Measurements from ENCODE around the gene MCOLN2. TPM values are rescaled to one million over a fixed set of nuclear protein-coding genes. Genes with fewer than 3 reads are reported as not detected.

The MCOLN2 gene
- polyA plus RNA-seq, 1 donor from 2014 or later, result not detected

DNA sequence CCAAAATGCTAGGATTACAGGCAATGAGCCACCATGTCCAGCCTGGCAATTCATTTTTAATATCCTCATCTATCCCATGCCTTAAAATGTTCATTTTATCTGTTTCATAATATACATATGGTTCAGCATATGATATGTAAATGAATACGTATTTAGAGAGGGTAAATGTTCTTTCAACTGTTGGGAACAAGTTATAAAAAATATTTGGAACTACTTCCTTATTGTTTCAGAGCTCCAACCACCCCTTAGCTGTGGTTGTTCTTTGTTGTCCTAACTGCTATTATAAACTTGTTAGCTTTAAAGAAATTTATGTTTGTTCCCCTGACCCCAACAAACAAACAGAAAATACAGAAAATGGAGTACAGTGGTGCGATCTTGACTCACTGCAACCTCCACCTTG lies 14.5 kb downstream of the MCOLN2 start:
- H3K4me3 ChIP-seq (ENCODE audit: low read length), result no peak overlapping the region
- TF ChIP-seq POLR2AphosphoS5 (IDR thresholded peaks at IDR 0.05), result no peak
- no peak for TF ChIP-seq EZH2 (IDR thresholded peaks at IDR 0.05; ENCODE audit: borderline replicate concordance, insufficient read depth, low read length, poor library complexity, severe bottlenecking)
- TF ChIP-seq MXI1 (conservative IDR thresholded peaks at IDR 0.05; ENCODE audit: poor library complexity, severe bottlenecking), result no peak
- no peak for TF ChIP-seq RAD21 (conservative IDR thresholded peaks at IDR 0.05)
- TF ChIP-seq, protein P1, sequence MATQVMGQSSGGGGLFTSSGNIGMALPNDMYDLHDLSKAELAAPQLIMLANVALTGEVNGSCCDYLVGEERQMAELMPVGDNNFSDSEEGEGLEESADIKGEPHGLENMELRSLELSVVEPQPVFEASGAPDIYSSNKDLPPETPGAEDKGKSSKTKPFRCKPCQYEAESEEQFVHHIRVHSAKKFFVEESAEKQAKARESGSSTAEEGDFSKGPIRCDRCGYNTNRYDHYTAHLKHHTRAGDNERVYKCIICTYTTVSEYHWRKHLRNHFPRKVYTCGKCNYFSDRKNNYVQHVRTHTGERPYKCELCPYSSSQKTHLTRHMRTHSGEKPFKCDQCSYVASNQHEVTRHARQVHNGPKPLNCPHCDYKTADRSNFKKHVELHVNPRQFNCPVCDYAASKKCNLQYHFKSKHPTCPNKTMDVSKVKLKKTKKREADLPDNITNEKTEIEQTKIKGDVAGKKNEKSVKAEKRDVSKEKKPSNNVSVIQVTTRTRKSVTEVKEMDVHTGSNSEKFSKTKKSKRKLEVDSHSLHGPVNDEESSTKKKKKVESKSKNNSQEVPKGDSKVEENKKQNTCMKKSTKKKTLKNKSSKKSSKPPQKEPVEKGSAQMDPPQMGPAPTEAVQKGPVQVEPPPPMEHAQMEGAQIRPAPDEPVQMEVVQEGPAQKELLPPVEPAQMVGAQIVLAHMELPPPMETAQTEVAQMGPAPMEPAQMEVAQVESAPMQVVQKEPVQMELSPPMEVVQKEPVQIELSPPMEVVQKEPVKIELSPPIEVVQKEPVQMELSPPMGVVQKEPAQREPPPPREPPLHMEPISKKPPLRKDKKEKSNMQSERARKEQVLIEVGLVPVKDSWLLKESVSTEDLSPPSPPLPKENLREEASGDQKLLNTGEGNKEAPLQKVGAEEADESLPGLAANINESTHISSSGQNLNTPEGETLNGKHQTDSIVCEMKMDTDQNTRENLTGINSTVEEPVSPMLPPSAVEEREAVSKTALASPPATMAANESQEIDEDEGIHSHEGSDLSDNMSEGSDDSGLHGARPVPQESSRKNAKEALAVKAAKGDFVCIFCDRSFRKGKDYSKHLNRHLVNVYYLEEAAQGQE (IDR thresholded peaks at IDR 0.05; ENCODE audit: borderline replicate concordance), result no peak
- TF ChIP-seq, protein P2, sequence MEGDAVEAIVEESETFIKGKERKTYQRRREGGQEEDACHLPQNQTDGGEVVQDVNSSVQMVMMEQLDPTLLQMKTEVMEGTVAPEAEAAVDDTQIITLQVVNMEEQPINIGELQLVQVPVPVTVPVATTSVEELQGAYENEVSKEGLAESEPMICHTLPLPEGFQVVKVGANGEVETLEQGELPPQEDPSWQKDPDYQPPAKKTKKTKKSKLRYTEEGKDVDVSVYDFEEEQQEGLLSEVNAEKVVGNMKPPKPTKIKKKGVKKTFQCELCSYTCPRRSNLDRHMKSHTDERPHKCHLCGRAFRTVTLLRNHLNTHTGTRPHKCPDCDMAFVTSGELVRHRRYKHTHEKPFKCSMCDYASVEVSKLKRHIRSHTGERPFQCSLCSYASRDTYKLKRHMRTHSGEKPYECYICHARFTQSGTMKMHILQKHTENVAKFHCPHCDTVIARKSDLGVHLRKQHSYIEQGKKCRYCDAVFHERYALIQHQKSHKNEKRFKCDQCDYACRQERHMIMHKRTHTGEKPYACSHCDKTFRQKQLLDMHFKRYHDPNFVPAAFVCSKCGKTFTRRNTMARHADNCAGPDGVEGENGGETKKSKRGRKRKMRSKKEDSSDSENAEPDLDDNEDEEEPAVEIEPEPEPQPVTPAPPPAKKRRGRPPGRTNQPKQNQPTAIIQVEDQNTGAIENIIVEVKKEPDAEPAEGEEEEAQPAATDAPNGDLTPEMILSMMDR (IDR thresholded peaks at IDR 0.05; ENCODE audit: poor library complexity, severe bottlenecking), result no peak
- TF ChIP-seq EP300 (conservative IDR thresholded peaks at IDR 0.05; ENCODE audit: poor library complexity, severe bottlenecking), result no peak
- H3K4me2 ChIP-seq (ENCODE audit: low read length), result no peak overlapping the region
- H2AFZ ChIP-seq (ENCODE audit: low read depth, low read length), result no peak overlapping the region
- H3K9me2 ChIP-seq (ENCODE audit: insufficient read depth, low read length), result no peaks in the 10 kb centered on the region
- no peaks in the 10 kb centered on the region for H3K9me3 ChIP-seq (ENCODE audit: low read length)
- H4K20me1 ChIP-seq (ENCODE audit: insufficient read depth), result no peaks in the 10 kb centered on the region
- no peak overlapping the region for H3K9ac ChIP-seq (ENCODE audit: low read length)
- no peaks in the 10 kb centered on the region for H3K36me3 ChIP-seq (ENCODE audit: insufficient read depth, low read length)
- H3K79me2 ChIP-seq (replicated peaks; ENCODE audit: insufficient read depth, low read length), result no peaks in the 10 kb centered on the region
- H3K27ac ChIP-seq (ENCODE audit: low read length), result no peak overlapping the region
- H3F3A ChIP-seq (ENCODE audit: insufficient read depth, low read length, poor library complexity, severe bottlenecking), result no peaks in the 10 kb centered on the region
- no peaks in the 10 kb centered on the region for H3K27me3 ChIP-seq (ENCODE audit: insufficient read depth, low read depth, low read length)

DNA sequence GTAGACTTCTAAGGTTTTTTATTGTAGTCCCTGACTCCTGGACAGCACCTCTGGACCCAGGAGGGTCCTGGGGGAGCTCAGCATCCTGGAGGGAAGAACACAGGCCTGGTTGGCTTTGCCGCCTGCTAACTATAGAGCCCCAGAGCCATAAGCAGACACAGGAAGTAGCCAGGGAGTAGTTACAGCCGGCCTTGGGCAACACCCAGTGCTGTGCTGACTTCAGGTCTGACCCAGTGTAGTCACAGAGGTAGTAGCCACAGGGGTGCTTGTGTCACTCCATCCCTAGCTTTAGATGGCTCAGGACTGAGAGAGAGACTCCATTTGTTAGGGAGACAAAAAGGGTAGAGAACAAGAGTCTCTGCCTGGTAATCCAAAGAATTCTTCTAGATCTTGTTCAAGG lies 21.9 kb downstream of the MCOLN2 start:
- Histone ChIP-seq H3K79me2 (replicated peaks; ENCODE audit: insufficient read depth, low read length) (no peaks in the 10 kb centered on the region), H3K36me3 (ENCODE audit: insufficient read depth, low read length) (no peaks in the 10 kb centered on the region), H3K27me3 (ENCODE audit: insufficient read depth, low read depth, low read length) (no peaks in the 10 kb centered on the region), H3F3A (ENCODE audit: insufficient read depth, low read length, poor library complexity, severe bottlenecking) (no peaks in the 10 kb centered on the region), H3K4me2 (ENCODE audit: low read length) (no peak overlapping the region), H3K9me2 (ENCODE audit: insufficient read depth, low read length) (no peaks in the 10 kb centered on the region), H2AFZ (ENCODE audit: low read depth, low read length) (no peak overlapping the region), H4K20me1 (ENCODE audit: insufficient read depth) (no peaks in the 10 kb centered on the region), H3K9ac (ENCODE audit: low read length) (no peak overlapping the region), H3K27ac (ENCODE audit: low read length) (no peak overlapping the region), H3K4me3 (ENCODE audit: low read length) (no peak overlapping the region), H3K9me3 (ENCODE audit: low read length) (no peaks in the 10 kb centered on the region)
- TF ChIP-seq POLR2AphosphoS5 (IDR thresholded peaks at IDR 0.05), result no peak

DNA sequence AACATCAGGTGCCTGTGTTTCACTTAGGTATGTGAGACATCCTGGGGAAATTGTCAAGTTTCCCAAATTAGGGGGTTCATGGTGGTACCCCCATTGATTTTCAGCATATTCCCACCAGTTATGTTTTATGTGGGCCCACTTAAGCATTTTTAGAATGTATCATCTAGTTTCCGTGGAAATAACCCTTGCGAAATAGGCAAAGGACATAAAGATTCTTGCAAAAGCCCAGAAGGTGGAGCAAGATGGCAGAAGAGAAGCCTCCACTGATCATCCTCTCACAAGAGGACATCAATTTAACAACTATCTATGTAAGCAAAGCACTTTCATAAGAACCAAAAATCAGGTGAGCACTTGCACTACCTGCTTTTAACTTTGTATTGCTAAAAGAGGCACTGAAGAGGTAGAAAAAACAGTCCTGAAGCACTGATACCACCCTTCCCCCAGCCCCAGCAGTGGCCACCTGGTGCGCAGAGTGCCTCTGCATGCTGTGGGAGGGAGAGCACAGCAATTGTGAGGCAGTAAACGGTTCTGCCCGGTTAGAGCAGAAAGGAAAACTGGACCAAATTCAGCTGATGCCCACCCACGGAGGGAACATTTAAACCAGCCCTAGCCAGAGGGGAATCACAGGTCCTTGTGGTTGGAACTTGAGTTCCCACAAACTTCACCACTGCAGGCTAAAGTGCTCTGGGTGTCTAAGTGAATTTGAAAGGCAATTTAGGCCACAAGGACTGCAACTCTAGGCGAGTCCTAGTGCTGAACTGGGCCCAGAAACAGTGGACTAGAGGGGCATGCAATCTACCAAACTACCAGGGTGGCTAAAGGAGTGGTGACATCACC lies 23.2 kb downstream of the MCOLN2 start:
- Histone ChIP-seq H3K4me3 (ENCODE audit: low read length) (no peak overlapping the region), H3K9me3 (ENCODE audit: low read length) (no peaks in the 10 kb centered on the region), H3K27me3 (ENCODE audit: insufficient read depth, low read depth, low read length) (no peaks in the 10 kb centered on the region), H2AFZ (ENCODE audit: low read depth, low read length) (no peak overlapping the region), H3K79me2 (replicated peaks; ENCODE audit: insufficient read depth, low read length) (no peaks in the 10 kb centered on the region), H3K27ac (ENCODE audit: low read length) (no peak overlapping the region), H3K36me3 (ENCODE audit: insufficient read depth, low read length) (no peaks in the 10 kb centered on the region), H3K9me2 (ENCODE audit: insufficient read depth, low read length) (no peaks in the 10 kb centered on the region), H3K9ac (ENCODE audit: low read length) (no peak overlapping the region), H3F3A (ENCODE audit: insufficient read depth, low read length, poor library complexity, severe bottlenecking) (no peaks in the 10 kb centered on the region), H3K4me2 (ENCODE audit: low read length) (no peak overlapping the region), H4K20me1 (ENCODE audit: insufficient read depth) (no peaks in the 10 kb centered on the region)
- TF ChIP-seq POLR2AphosphoS5 (IDR thresholded peaks at IDR 0.05), result no peak
- TF ChIP-seq, protein P1 (IDR thresholded peaks at IDR 0.05; ENCODE audit: borderline replicate concordance), result no peak
- TF ChIP-seq EP300 (conservative IDR thresholded peaks at IDR 0.05; ENCODE audit: poor library complexity, severe bottlenecking), result no peak
- no peak for TF ChIP-seq MXI1 (conservative IDR thresholded peaks at IDR 0.05; ENCODE audit: poor library complexity, severe bottlenecking)
- TF ChIP-seq SMC3 (conservative IDR thresholded peaks at IDR 0.05; ENCODE audit: poor library complexity), result no peak
- TF ChIP-seq RAD21 (conservative IDR thresholded peaks at IDR 0.05), result no peak
